CD4-positive, alpha-beta T cell (primary cell): ENCODE data around the gene PDF. TPM values are rescaled to one million over a fixed set of nuclear protein-coding genes. Genes with fewer than 3 reads are reported as not detected.

Source experiments
- ATAC-seq: fragments of 200-7000 bp; cut with Tn5 transposase; one replicate; pipeline ENCODE4 v1.10.0; 2022; ENCODE audit warnings: mild to moderate bottlenecking; ENCODE audit not compliant: poor library complexity
- CTCF ChIA-PET: fragments of 350-600 bp; sonication (Branson Sonifier 250); formaldehyde crosslinking; loops from one replicate; lab custom pipeline; 2021; ENCODE audit warnings: antibody characterized with exemption, inconsistent platforms; lab: Charles Lee
- POLR2A ChIA-PET: fragments of 350-600 bp; sonication (Branson Sonifier 250); formaldehyde crosslinking; loops from one replicate; lab custom pipeline; 2021; ENCODE audit warnings: antibody characterized with exemption, inconsistent platforms; lab: Charles Lee
- DNase-seq, 14 experiments: peaks; one replicate each; pipeline ENCODE4 v3.0.0-alpha.2; 2013 to 2020; ENCODE audit warnings: mixed read lengths in 2 of 14
- H3K27ac ChIP-seq, 2 donors: one replicate each; pipeline versions ENCODE4 v1.5.1 to v1.7.0; 2013; ENCODE audit warnings: low read length in 2 of 2, low read depth in 1 of 2, mild to moderate bottlenecking in 1 of 2
- H3K27me3 ChIP-seq, 2 experiments: 1 replicate in 1 of 2; 2 replicates in 1 of 2; pipeline versions ENCODE4 v1.6.1 to v1.7.0; 2013; ENCODE audit warnings: low read length in 2 of 2, control low read depth in 1 of 2, mild to moderate bottlenecking in 1 of 2, moderate library complexity in 1 of 2; ENCODE audit not compliant: insufficient read depth in 2 of 2, control insufficient read depth in 1 of 2
- H3K36me3 ChIP-seq: one replicate; pipeline ENCODE4 v1.6.1; 2013; ENCODE audit warnings: low read length, control low read depth; ENCODE audit not compliant: insufficient read depth
- H3K4me1 ChIP-seq: one replicate; pipeline ENCODE4 v1.6.1; 2013; ENCODE audit warnings: low read length, control low read depth; ENCODE audit not compliant: insufficient read depth
- H3K4me3 ChIP-seq: one replicate; pipeline ENCODE4 v1.5.1; 2013; ENCODE audit warnings: mild to moderate bottlenecking, low read length, moderate library complexity
- H3K9me3 ChIP-seq, 2 experiments: 1 replicate in 1 of 2; 2 replicates in 1 of 2; pipeline versions ENCODE4 v1.6.1 to v1.7.0; 2013; ENCODE audit warnings: low read length in 2 of 2, mild to moderate bottlenecking in 2 of 2, control low read depth in 1 of 2, moderate library complexity in 1 of 2; ENCODE audit not compliant: control insufficient read depth in 1 of 2, insufficient read depth in 1 of 2
- H3K27ac Mint-ChIP-seq: one replicate; pipeline ENCODE4 v1.8.0; 2020; ENCODE audit warnings: mixed read lengths
- H3K27me3 Mint-ChIP-seq: one replicate; pipeline ENCODE4 v1.8.0; 2021; ENCODE audit warnings: mixed read lengths
- H3K36me3 Mint-ChIP-seq: one replicate; pipeline ENCODE4 v1.8.0; 2021; ENCODE audit warnings: low read depth, mixed read lengths
- H3K4me1 Mint-ChIP-seq: one replicate; pipeline ENCODE4 v1.8.0; 2021; ENCODE audit warnings: low read depth, mixed read lengths
- H3K4me3 Mint-ChIP-seq: one replicate; pipeline ENCODE4 v1.8.0; 2020; ENCODE audit warnings: mild to moderate bottlenecking, mixed read lengths
- H3K9me3 Mint-ChIP-seq: one replicate; pipeline ENCODE4 v1.8.0; 2020; ENCODE audit warnings: mixed read lengths
- intact Hi-C, 2 experiments: fragments of 100-400 bp; cut with DNase I in 1 of 2; cut with micrococcal nuclease in 1 of 2; formaldehyde crosslinking; loops; one replicate each; pipeline versions ENCODE4 v1.15.1 to v1.9.0; 2023 to 2025; cut with DNase I, micrococcal nuclease
- total RNA-seq, 174 experiments: library from RNA in 2 of 174; stranded (reverse) in 2 of 174; gene quantifications; one replicate each; pipeline ENCODE4 v1.2.3 and lab custom pipeline; 2021 to 2026
- TF ChIP-seq, protein P1 (sequence below): fragments of 200-600 bp; IDR thresholded peaks from one replicate; pipeline ENCODE4 v1.8.0; 2022; ENCODE audit warnings: antibody characterized with exemption, mild to moderate bottlenecking

PDF gene
- total RNA-seq, 2 experiments from 2014 or later: 2.8 to 2.9 TPM

DNA sequence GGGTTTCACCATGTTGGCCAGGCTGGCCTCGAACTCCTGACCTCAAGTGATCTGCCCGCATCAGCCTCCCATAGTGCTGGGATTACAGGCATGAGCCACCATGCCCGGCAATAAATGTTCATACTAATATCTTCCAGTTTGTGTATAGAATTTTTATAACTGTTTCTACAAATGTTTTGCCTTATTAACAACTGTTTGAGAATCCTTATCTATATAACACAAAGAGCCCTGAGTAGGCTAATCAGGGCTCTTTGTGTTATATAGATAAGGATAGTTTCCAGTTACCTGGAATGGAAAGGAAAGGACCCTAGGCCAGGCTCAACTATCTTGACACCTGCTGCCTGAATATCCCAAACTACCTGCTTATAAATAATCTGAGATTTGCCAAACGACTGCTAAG is 38.5 kb upstream of the PDF start:
- H3K9me3 Mint-ChIP-seq: no peaks in the 10 kb centered on the region
- intact Hi-C loops: no loop called here
- no peak overlapping the region for H3K4me3 ChIP-seq
- ATAC-seq (no peak), DNase-seq (no peak)
- H3K27me3 Mint-ChIP-seq: no peaks in the 10 kb centered on the region
- H3K27ac Mint-ChIP-seq: no peak overlapping the region
- H3K27ac ChIP-seq: no peak overlapping the region
- CTCF ChIA-PET: no interaction called here
- TF ChIP-seq, protein P1, sequence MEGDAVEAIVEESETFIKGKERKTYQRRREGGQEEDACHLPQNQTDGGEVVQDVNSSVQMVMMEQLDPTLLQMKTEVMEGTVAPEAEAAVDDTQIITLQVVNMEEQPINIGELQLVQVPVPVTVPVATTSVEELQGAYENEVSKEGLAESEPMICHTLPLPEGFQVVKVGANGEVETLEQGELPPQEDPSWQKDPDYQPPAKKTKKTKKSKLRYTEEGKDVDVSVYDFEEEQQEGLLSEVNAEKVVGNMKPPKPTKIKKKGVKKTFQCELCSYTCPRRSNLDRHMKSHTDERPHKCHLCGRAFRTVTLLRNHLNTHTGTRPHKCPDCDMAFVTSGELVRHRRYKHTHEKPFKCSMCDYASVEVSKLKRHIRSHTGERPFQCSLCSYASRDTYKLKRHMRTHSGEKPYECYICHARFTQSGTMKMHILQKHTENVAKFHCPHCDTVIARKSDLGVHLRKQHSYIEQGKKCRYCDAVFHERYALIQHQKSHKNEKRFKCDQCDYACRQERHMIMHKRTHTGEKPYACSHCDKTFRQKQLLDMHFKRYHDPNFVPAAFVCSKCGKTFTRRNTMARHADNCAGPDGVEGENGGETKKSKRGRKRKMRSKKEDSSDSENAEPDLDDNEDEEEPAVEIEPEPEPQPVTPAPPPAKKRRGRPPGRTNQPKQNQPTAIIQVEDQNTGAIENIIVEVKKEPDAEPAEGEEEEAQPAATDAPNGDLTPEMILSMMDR: no peak
- peaks cover 88% of the 10 kb centered on the region for H3K36me3 Mint-ChIP-seq
- H3K4me1 Mint-ChIP-seq: peaks cover 8% of the 10 kb centered on the region
- no peaks in the 10 kb centered on the region for H3K27me3 ChIP-seq
- no peaks in the 10 kb centered on the region for H3K9me3 ChIP-seq
- POLR2A ChIA-PET: no interaction called here
- H3K4me1 ChIP-seq: no peaks in the 10 kb centered on the region
- no peak overlapping the region for H3K4me3 Mint-ChIP-seq
- peaks cover 79% of the 10 kb centered on the region for H3K36me3 ChIP-seq

DNA sequence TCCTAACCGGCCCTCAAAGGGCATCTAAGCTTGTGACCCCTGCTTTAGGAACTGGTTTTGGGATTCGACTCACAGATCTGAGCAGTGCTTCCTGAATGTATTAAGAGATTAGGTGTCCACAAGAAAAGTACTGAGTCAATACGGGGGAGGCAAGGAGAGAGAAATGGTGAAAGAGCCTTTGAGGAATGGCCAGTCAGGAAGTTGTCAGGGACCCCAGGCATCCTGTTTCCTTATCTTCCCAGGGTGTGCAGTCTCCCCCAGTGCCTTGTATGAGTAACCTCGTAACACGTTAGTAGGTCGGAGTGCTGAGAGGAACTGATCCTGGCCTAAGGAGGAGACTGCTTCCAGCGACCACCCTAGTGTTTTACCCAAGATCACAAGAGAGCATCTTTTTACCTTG is 37.6 kb upstream of the PDF start:
- ATAC-seq: no peak
- TF ChIP-seq, protein P1: no peak

DNA sequence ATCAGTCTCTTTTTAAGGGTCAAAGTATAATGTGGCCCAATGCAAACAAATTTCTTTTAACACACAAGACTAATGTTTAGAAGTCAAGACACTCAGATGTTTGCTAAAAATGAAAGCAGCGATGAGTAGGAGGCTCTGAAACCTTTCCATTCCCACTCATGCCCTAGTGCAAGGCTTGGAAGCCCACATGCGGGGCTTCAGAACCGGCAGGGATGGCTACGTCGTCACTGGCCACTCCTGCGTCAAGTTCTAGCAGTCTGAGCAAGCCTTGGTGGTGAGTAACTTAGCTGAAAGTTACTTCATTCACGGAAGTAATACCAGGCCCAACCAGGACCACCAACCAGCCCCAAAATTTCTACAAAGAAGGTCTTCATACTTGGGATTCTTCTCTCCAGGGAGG is 36.0 kb upstream of the PDF start:
- peaks cover 94% of the 10 kb centered on the region for H3K36me3 Mint-ChIP-seq
- Histone ChIP-seq H3K9me3 (no peaks in the 10 kb centered on the region), H3K27ac (no peak overlapping the region), H3K4me3 (no peak overlapping the region), H3K27me3 (no peaks in the 10 kb centered on the region), H3K4me1 (no peaks in the 10 kb centered on the region), H3K36me3 (peaks cover 74% of the 10 kb centered on the region)
- ChIA-PET POLR2A (no interaction called here), CTCF (no interaction called here)
- DNase-seq: no peak
- no peak overlapping the region for H3K4me3 Mint-ChIP-seq
- H3K27me3 Mint-ChIP-seq: no peaks in the 10 kb centered on the region
- ATAC-seq: no peak
- TF ChIP-seq, protein P1: no peak
- no peak overlapping the region for H3K27ac Mint-ChIP-seq
- H3K4me1 Mint-ChIP-seq: peaks cover 17% of the 10 kb centered on the region
- no peaks in the 10 kb centered on the region for H3K9me3 Mint-ChIP-seq
- intact Hi-C loops: no loop called here

More for the DNA sequence above, 37.6 kb upstream of the PDF start:
- peaks cover 83% of the 10 kb centered on the region for H3K36me3 ChIP-seq
- no peak overlapping the region for H3K27ac Mint-ChIP-seq
- intact Hi-C loops: no loop called here
- H3K4me1 Mint-ChIP-seq: peaks cover 8% of the 10 kb centered on the region
- no peak overlapping the region for H3K27ac ChIP-seq
- H3K4me3 Mint-ChIP-seq: no peak overlapping the region
- peaks cover 90% of the 10 kb centered on the region for H3K36me3 Mint-ChIP-seq
- ChIA-PET POLR2A (no interaction called here), CTCF (no interaction called here)
- no peaks in the 10 kb centered on the region for H3K27me3 Mint-ChIP-seq
- DNase-seq: no peak
- no peaks in the 10 kb centered on the region for H3K4me1 ChIP-seq
- no peaks in the 10 kb centered on the region for H3K9me3 ChIP-seq
- H3K4me3 ChIP-seq: no peak overlapping the region
- H3K27me3 ChIP-seq: no peaks in the 10 kb centered on the region
- H3K9me3 Mint-ChIP-seq: no peaks in the 10 kb centered on the region
